GM12892 (cell line): ENCODE data around the gene COL23A1.

Experiments used
- POLR2A ChIP-seq: IDR thresholded peaks from 2 replicates; pipeline ENCODE4 v1.6.1; 2011; ENCODE audit warnings: low read depth, low read length, control low read depth
- POLR2AphosphoS5 ChIP-seq: IDR thresholded peaks from 2 replicates; pipeline ENCODE4 v1.6.1; 2011; ENCODE audit warnings: low read depth, low read length, control low read depth

GRCh38 chr5:178421699-178422399 lies 168.3 kb downstream of the COL23A1 start:
- no peak for TF ChIP-seq POLR2AphosphoS5
- no peak for TF ChIP-seq POLR2A
